GM18861 (cell line): ENCODE results near the gene ATP23.

Source experiments
- ATAC-seq: cut with Tn5 transposase; IDR thresholded peaks from one replicate; pipeline ENCODE4 v1.9.1; 2021; ENCODE audit not compliant: unreplicated experiment

Gene ATP23

DNA sequence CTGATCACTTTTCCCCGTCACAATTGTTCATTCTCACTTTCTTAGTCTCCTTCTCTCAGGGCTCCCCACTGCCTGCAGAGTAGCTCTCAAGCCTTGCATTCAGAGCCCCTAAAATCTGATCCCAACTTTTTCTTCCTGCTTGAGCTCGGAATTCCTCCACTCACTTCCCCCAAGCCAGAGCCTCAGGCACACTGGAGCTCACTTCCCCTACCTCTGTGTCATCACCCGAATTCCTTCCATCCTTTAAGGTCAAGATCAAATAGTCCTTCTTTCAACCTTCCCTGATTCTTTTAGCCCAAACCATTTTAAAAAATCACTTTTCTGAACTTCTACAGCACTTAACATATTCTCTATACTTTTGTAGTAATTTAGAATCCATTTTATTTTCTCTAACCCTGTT is 34.1 kb upstream of the ATP23 start:
- ATAC-seq: no peak

DNA sequence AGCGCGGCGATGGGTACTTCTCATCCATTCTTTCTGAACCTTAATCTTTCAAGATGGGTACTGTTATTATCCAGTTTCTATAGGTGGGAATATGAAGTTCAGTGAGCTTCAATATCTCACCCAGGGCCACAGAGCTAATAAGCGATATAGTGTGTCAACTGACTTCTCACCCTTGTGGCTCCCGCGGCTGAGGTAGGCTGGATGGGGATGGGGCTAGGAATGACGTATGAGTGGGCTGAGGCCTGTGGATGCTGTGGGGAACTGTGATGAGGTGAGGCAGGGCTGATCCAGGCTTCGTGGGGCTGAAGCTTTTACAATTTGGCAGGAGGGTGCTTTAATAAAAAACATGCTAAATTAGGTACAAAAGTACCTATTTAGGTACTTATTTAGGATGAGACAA is 32.9 kb upstream of the ATP23 start:
- no peak for ATAC-seq

DNA sequence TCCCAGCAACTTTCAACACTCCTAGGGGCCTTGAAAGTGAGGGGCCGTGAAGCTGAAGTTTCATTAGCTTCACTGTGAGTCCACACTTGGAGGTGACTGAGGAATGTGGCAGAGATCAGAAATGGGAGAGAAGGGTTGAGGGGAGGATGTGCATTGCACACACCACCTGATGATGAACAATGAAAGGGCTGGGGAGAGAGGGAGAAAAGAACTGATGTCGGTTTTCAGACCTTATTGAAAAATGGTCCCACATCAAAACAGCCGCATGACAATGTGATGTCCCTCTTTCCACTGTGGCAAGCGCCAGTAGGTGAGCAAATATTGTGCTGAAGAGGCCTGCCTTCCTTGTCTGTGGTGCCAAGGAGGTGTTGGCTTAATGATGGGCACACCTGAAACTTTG is 32.3 kb upstream of the ATP23 start:
- ATAC-seq: no peak

GRCh38 chr12:57909611-57910010 is 31.8 kb upstream of the ATP23 start:
- no peak for ATAC-seq

- no peak for ATAC-seq
Measured at GRCh38 chr12:57918147-57918546, 23.2 kb upstream of the ATP23 start.

GRCh38 chr12:57927086-57927485 is 14.3 kb upstream of the ATP23 start:
- no peak for ATAC-seq

DNA sequence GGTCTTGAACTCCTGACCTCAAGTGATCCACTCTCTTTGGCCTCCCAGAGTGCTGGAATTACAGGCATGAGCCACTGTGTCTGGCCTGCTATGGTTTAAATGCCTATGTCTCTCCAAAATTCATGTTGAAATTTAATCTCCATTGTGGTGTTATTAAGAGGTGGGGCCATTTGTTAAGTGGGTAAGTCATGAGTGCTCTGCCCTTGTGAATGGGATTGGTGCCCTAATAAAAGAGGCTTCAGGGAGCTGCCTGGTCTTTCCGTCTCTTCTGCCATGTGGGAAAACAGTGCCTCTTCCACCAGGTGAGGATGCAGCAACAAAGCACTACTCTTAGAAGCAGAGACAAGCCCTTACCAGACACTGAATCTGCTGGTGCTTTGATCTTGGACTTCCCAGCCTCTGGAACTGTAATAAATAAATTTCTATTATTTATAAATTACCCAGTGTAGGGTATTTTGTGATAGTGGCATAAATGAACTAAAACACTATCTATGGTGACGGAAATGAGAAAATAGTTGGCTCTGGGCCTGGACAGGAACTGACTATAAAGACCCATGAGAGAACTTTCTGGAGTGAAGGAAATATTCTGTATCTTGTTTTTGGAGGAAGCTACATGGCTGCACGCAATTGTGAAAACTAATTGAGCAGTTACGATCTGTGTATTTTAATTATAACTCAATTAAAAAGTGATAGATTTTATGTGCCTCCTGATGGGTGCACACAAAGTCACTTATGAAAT is 12.1 kb upstream of the ATP23 start:
- no peak for ATAC-seq

- ATAC-seq: no peak
Measured at GRCh38 chr12:57934819-57935218, 6.5 kb upstream of the ATP23 start.

GRCh38 chr12:57935331-57935730 is 6.0 kb upstream of the ATP23 start:
- ATAC-seq: no peak

GRCh38 chr12:57935839-57936512 is 5.4 kb upstream of the ATP23 start:
- ATAC-seq: peak; percentile 99

GRCh38 chr12:57936513-57936883 is 4.9 kb upstream of the ATP23 start:
- no peak for ATAC-seq

DNA sequence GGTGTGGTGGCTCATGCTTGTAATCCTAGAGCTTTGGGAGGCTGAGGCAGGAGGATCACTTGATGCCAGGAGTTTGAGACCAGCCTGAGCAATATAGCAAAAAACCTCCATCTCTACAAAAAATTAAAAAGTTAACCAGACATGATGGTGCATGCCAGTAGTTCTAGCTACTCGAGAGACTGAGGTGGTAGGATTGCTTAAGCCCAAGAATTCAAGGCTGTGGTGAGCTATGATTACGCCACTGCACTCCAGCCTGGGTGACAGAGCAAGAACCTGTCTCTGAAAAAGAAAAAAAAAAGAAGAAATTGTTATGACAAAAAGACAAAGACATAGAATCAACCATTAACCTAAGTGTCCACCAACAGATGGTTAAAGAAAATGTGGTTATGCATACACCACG is 2.1 kb upstream of the ATP23 start:
- ATAC-seq: no peak

- no peak for ATAC-seq
Measured at GRCh38 chr12:57940052-57940914, 1.1 kb upstream of the ATP23 start.

- no peak for ATAC-seq
Measured at GRCh38 chr12:57940915-57941164, 527 bp upstream of the ATP23 start.

- ATAC-seq: no peak
Measured at GRCh38 chr12:57943438-57944080, 2.2 kb downstream of the ATP23 start.

DNA sequence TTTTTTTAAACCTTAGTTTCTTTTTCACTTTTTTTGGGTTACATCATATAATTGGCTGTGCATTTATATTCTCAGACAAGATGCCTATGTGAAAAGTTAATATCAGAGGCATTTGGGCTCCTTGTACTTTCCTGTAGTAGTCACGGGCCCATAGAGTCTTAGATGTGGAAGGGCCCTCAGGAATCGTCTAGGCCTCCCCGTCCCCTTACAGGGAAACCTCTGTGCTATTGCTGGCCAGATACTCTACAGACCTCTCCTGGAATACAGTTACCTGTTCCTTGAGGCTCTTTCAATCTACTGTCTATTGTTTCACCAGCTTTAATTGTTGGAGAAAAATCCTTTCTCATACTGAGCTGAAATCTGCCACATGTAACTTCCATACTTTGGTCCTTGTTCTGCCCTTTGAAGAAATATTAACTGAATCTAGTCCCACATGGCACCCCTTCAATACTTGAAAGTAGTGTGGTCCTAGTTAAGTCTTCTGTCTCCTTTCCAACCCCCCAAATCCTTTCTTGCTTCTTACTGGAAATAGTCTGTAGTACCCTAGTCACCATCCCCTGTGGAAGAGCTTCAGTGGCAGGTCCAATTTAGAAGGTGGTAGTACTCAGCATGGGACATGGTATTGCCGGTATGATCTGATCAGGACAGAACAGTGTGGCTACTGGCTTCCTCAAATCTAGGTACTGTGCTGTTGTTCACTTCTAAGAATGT is 3.1 kb downstream of the ATP23 start:
- ATAC-seq: no peak

DNA sequence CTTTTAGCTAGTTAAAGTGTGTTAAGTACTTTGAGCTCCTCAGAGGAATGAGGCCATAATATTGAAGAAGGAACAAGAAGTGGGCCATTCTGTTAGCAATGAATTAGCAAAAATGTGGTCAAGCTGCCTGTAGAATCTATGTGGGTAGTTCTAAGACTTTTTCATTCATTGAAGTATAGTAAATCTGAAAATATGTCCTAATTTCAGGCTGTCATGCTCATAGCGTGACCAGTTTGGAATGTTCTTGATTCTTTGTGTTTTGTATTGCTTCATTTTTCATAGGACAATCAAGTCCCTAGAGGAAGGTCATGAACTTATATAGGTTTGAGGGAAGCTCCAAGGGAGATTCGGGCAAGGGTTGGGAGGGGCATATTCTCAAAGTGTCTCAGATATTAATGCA is 11.4 kb downstream of the ATP23 start:
- no peak for ATAC-seq

- no peak for ATAC-seq
Measured at GRCh38 chr12:57954768-57955167, 13.4 kb downstream of the ATP23 start.

GRCh38 chr12:57958061-57958657 is 16.8 kb downstream of the ATP23 start:
- no peak for ATAC-seq

- no peak for ATAC-seq
Measured at GRCh38 chr12:57964421-57964820, 23.1 kb downstream of the ATP23 start.

- no peak for ATAC-seq
Measured at GRCh38 chr12:57965766-57966165, 24.4 kb downstream of the ATP23 start.
